Hepatocyte (in vitro differentiated cells): ENCODE measurements around the gene NPNT. TPM values are rescaled to one million over a fixed set of nuclear protein-coding genes. Genes with fewer than 3 reads are reported as not detected.

Experiments used
- DNase-seq: peaks from one replicate; pipeline ENCODE4 v3.0.0-alpha.2; 2016; ENCODE audit warnings: low spot score
- H2AFZ ChIP-seq: fragments of 200-600 bp; sonication (generic); 2 replicates; pipeline ENCODE4 v1.6.0; 2016; ENCODE audit warnings: antibody characterized with exemption, mild to moderate bottlenecking
- H3K27ac ChIP-seq: fragments of 200-600 bp; sonication (generic); 2 replicates; pipeline ENCODE4 v1.5.1; 2016; ENCODE audit warnings: mild to moderate bottlenecking
- H3K27me3 ChIP-seq: fragments of 200-600 bp; sonication (generic); 2 replicates; pipeline ENCODE4 v1.6.1; 2016
- H3K36me3 ChIP-seq: fragments of 200-600 bp; sonication (generic); replicated peaks from 2 replicates; pipeline ENCODE4 v1.5.1; 2016; ENCODE audit warnings: low read depth; ENCODE audit not compliant: insufficient read depth
- H3K4me1 ChIP-seq: fragments of 200-600 bp; sonication (generic); 2 replicates; pipeline ENCODE4 v1.5.1; 2016; ENCODE audit warnings: mild to moderate bottlenecking, moderate library complexity; ENCODE audit not compliant: insufficient read depth
- H3K4me2 ChIP-seq: fragments of 200-600 bp; sonication (generic); 2 replicates; pipeline ENCODE4 v1.6.0; 2016
- H3K4me3 ChIP-seq: fragments of 200-600 bp; sonication (generic); 2 replicates; pipeline ENCODE4 v1.5.1; 2016; ENCODE audit warnings: mild to moderate bottlenecking
- H3K79me2 ChIP-seq: fragments of 200-600 bp; sonication (generic); 2 replicates; pipeline ENCODE4 v1.6.0; 2017; ENCODE audit warnings: mild to moderate bottlenecking
- H3K9me2 ChIP-seq: fragments of 200-600 bp; sonication (generic); replicated peaks from 2 replicates; pipeline ENCODE4 v1.6.0; 2017; ENCODE audit warnings: mild to moderate bottlenecking; ENCODE audit not compliant: insufficient read depth
- H3K9me3 ChIP-seq: fragments of 200-600 bp; sonication (generic); 2 replicates; pipeline ENCODE4 v1.5.1; 2016; ENCODE audit warnings: low read depth, mild to moderate bottlenecking
- H4K20me1 ChIP-seq: fragments of 200-600 bp; sonication (generic); 2 replicates; pipeline ENCODE4 v1.6.0; 2016; ENCODE audit warnings: mild to moderate bottlenecking; ENCODE audit not compliant: insufficient read depth, poor library complexity, severe bottlenecking
- EZH2 ChIP-seq: fragments of 200-600 bp; sonication (generic); IDR thresholded peaks from 2 replicates; pipeline ENCODE4 v1.6.1; 2016; ENCODE audit warnings: antibody characterized with exemption, mild to moderate bottlenecking, borderline replicate concordance
- EZH2phosphoT487 ChIP-seq: fragments of 200-600 bp; sonication (generic); IDR thresholded peaks from one replicate; pipeline ENCODE4 v1.6.1; 2018; ENCODE audit warnings: antibody characterized with exemption, mild to moderate bottlenecking, low read depth, moderate library complexity; ENCODE audit not compliant: unreplicated experiment, severe bottlenecking
- WGBS: methylation state at CpG from one replicate; pipeline ENCODE4 v1.1.6; 2016; ENCODE audit warnings: low lambda C conversion rate; ENCODE audit errors: missing lambda C conversion rate; 5-methylcytosine and 5-hydroxymethylcytosine counted together
- polyA plus RNA-seq: library from polyadenylated mRNA; unstranded; fragments of >200 nt; fragmentation: Nextera tagmentation; extraction: Ambion mirVana; gene quantifications from 2 replicates; pipeline ENCODE4 v1.2.1, GENCODE V29; 2016
- total RNA-seq: library from RNA; depleted of rRNA; stranded (reverse); fragments of >200 nt; gene quantifications from 2 replicates; pipeline ENCODE4 v1.2.3, GENCODE V29; 2014
- TF ChIP-seq, protein P1 (sequence below): fragments of 200-600 bp; sonication (generic); IDR thresholded peaks from 2 replicates; pipeline ENCODE4 v1.5.1; 2016; ENCODE audit warnings: antibody characterized with exemption, mild to moderate bottlenecking; ENCODE audit not compliant: poor library complexity

Gene NPNT
- total and polyA plus RNA-seq, 2 experiments from 2014 or later, result 228 to 231 TPM

DNA sequence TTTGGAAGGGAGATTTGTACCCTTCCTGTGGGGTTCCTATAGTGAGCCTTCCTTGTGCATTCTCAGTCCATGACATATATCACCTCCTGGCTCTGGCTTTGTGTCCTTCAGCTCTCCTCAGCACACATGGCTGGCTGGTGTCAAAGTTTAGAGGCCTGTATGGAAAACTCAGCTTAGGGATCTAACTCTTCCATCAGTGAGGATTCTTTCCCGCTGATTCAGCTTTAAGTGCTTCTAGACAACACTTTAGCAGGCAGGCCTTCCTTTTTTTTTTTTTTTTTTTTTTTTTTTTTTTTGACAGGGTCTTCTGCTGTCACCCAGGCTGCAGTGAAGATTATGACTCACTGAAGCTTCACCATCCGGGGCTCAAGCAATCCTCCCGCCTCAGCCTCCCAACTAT lies 84.2 kb downstream of the NPNT start:
- DNase-seq, result no peak
- Histone ChIP-seq H3K9me2 (no peaks in the 10 kb centered on the region), H3K4me1 (peaks cover 4% of the 10 kb centered on the region), H3K4me2 (no peak overlapping the region), H3K4me3 (no peak overlapping the region), H2AFZ (no peak overlapping the region), H3K9me3 (no peaks in the 10 kb centered on the region), H3K27ac (no peak overlapping the region), H3K79me2 (no peaks in the 10 kb centered on the region), H3K36me3 (no peaks in the 10 kb centered on the region), H4K20me1 (no peaks in the 10 kb centered on the region), H3K27me3 (no peaks in the 10 kb centered on the region)
- TF ChIP-seq EZH2phosphoT487 (no peak), EZH2 (no peak)
- TF ChIP-seq, protein P1, sequence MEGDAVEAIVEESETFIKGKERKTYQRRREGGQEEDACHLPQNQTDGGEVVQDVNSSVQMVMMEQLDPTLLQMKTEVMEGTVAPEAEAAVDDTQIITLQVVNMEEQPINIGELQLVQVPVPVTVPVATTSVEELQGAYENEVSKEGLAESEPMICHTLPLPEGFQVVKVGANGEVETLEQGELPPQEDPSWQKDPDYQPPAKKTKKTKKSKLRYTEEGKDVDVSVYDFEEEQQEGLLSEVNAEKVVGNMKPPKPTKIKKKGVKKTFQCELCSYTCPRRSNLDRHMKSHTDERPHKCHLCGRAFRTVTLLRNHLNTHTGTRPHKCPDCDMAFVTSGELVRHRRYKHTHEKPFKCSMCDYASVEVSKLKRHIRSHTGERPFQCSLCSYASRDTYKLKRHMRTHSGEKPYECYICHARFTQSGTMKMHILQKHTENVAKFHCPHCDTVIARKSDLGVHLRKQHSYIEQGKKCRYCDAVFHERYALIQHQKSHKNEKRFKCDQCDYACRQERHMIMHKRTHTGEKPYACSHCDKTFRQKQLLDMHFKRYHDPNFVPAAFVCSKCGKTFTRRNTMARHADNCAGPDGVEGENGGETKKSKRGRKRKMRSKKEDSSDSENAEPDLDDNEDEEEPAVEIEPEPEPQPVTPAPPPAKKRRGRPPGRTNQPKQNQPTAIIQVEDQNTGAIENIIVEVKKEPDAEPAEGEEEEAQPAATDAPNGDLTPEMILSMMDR, result no peak
- WGBS, result 65% methylated on average over 3 of the region's 3 CpGs

DNA sequence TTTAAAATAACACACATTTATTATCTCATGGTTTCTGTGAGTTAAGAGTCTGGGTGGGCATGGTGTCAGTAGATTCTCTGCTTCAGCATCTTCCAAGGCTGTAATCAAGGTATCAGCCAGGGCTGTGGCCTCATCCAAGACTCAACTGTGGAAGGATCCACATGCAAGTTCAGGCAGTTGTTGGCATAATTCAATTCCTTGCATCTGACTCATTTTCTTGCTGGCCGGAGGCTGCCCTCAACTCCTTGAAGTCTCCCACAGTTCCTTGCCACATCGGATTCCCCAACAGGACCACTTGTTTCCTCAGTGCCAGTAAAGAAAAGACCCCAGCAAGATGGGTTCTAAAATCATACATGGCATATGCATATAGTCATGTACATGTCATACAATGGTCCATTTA lies 93.4 kb downstream of the NPNT start:
- Histone ChIP-seq H3K36me3 (no peaks in the 10 kb centered on the region), H3K9me2 (no peaks in the 10 kb centered on the region), H3K9me3 (no peaks in the 10 kb centered on the region), H3K27me3 (no peaks in the 10 kb centered on the region), H3K27ac (no peak overlapping the region), H3K4me2 (no peak overlapping the region), H3K4me3 (no peak overlapping the region), H3K4me1 (no peaks in the 10 kb centered on the region), H2AFZ (no peak overlapping the region), H4K20me1 (no peaks in the 10 kb centered on the region), H3K79me2 (no peaks in the 10 kb centered on the region)
- WGBS, result 48% methylated on average over 2 of the region's 2 CpGs
- TF ChIP-seq, protein P1, result no peak
- TF ChIP-seq EZH2phosphoT487, result no peak
- no peak for TF ChIP-seq EZH2
- DNase-seq, result no peak

DNA sequence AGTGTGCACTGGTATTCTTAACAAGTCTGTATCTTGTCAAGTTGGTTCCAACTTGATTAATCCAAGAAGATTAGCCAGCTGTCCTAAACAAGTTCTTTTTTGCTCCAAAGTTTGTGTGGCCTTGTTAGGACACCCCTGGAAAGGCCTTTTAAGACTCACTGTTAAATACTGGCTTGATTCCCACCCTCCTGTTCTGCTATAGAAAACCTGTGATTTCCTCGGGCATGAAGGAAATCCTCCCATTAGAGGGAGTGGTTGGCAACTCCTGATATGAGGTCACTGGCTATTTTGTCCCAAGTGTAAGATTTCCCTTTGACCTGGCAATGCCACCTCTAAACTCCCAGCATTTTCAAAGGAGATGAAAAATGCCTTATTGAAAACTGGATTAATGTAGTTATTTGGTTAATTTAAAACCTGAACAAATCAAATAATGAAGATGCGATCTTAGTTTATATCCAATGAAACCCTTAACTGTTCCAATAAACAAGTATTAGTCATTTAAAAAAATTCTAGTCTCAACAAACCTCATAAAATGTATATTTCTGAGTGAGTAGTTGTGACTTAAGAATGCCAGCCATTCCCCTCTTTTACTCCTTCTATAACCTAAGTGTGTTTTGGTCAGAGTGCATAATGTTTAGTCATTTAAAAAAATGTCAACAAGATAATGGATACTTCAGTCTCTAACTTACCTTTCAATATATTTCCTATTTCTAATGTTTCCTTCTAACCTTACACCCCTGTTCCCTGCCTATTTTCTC lies 94.4 kb downstream of the NPNT start:
- Histone ChIP-seq H3K4me2 (no peak overlapping the region), H4K20me1 (no peaks in the 10 kb centered on the region), H2AFZ (no peak overlapping the region), H3K9me2 (no peaks in the 10 kb centered on the region), H3K36me3 (no peaks in the 10 kb centered on the region), H3K27me3 (no peaks in the 10 kb centered on the region), H3K27ac (no peak overlapping the region), H3K79me2 (no peaks in the 10 kb centered on the region), H3K4me3 (no peak overlapping the region), H3K4me1 (no peaks in the 10 kb centered on the region), H3K9me3 (no peaks in the 10 kb centered on the region)
- 58% methylated on average over 2 of the region's 2 CpGs for WGBS
- DNase-seq, result no peak
- TF ChIP-seq EZH2 (no peak), EZH2phosphoT487 (no peak)
- TF ChIP-seq, protein P1, result no peak
